ENCODE data around the gene AK4.
"Not testable (repeated sequence)": the region's sequence is repeated elsewhere in the genome, so short reads cannot be mapped to it uniquely, and the experiment has no call there.

AK4 gene

DNA sequence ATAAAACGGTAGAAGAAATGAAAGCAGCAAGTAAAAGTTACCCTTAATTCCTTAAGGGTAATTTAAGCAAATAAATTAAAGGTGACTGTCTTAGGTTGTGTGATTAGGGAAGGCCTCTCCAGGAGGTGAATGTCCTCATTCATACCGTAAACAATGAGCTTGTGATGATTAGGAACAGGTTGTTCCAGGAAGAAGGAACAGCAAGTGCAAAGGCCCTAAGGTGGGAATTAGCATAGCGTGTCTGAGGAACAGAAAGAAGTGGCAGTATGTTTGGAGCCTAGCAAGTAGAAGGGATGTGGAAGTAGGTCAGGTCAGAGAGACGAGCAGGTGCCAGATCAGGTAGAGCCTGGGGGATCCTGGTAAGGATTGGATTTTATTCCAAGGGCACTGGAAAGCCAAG lies 5.6 kb downstream of the AK4 start:
- no peaks in the 10 kb centered on the region for H3K9me3 ChIP-seq (ENCODE audit: low read length)
- no peak overlapping the region for H3K4me3 ChIP-seq (ENCODE audit: low read depth in 1 of 2, low read length in 2 of 2)
- no peak overlapping the region for H3K9ac ChIP-seq (ENCODE audit: low read length)
- no peaks in the 10 kb centered on the region for H3K27me3 ChIP-seq (ENCODE audit: control insufficient read depth in 1 of 2, insufficient read depth in 2 of 2, low read length in 2 of 2)
- peaks cover 6% of the 10 kb centered on the region for H3K4me1 ChIP-seq (ENCODE audit: insufficient read depth, low read length)
- H3K27ac ChIP-seq (ENCODE audit: low read depth, low read length), result no peak overlapping the region
- H3K36me3 ChIP-seq (ENCODE audit: insufficient read depth, low read length), result no peaks in the 10 kb centered on the region

DNA sequence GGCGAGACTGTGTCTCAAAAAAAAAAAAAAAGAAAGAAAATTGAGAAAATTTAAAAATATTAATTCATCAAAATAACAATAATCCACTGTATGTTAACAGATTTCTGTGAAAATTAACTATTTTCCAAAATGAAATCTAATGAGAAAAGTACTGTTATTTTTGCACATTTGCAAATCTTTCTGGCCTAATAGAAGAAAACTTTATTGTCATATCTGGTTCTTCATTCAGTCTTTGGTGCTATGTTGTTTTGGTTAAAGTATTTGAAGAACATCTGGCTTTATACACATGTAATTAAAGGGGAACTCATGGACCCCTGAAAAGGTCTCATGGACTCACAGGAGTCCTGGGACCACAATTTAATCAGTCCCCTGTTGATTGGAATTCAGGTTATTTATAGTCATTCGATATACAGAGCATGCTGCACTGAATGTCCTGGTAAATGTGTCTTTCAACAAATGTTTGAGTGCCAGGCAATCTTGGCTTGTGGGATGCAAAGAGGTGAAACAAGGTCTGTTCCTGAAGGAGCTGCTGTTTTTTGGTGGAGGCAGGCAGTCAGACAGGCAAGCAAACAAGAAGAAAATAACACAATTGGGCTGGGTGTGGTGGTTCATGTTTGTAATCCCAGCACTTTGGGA lies 9.0 kb downstream of the AK4 start:
- no peaks in the 10 kb centered on the region for H3K4me1 ChIP-seq (ENCODE audit: insufficient read depth, low read length)
- H3K27me3 ChIP-seq (ENCODE audit: control insufficient read depth in 1 of 2, insufficient read depth in 2 of 2, low read length in 2 of 2), result no peaks in the 10 kb centered on the region
- no peaks in the 10 kb centered on the region for H3K36me3 ChIP-seq (ENCODE audit: insufficient read depth, low read length)
- H3K9me3 ChIP-seq (ENCODE audit: low read length), result no peaks in the 10 kb centered on the region
- no peak overlapping the region for H3K9ac ChIP-seq (ENCODE audit: low read length)
- H3K27ac ChIP-seq (ENCODE audit: low read depth, low read length), result no peak overlapping the region
- no peak overlapping the region for H3K4me3 ChIP-seq (ENCODE audit: low read depth in 1 of 2, low read length in 2 of 2)

DNA sequence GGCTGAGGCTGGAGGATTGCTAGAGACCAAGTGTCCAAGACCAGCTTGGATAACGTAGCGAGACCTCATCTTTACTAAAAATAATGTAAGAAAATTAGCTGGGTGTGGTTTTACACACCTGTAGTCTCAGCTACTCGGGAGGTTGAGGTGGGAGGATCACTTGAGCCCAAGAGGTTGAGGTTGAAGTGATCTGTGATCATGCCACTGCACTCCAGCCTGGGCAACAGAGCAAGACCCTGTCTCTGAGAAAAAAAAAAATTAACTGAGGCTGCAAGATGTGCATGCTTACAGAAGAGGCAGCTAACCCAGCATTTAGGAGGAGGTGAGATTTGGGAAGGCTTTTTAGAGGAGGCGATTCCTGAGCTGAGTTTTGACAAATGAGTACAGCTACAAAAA lies 9.5 kb downstream of the AK4 start:
- Histone ChIP-seq H3K27ac (ENCODE audit: low read depth, low read length) (no peak overlapping the region), H3K9me3 (ENCODE audit: low read length) (no peaks in the 10 kb centered on the region)

DNA sequence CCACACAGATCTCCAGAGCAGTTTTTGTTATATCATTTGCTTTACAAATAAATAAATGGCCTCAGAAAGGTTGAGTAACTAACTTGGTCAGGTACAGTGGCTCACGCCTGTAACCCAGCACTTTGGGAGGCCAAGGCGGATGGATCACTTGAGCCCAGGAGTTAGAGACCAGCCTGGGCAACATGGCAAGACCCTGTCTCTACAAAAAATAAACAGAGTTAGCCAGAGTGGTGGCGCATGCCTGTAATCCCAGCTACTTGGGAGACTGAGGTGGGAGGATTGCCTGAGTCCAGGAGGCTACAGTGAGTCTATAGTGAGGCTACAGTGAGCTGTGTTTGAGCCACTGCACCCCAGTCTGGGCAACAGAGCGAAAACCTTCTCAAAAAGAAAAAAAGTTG lies 11.3 kb downstream of the AK4 start:
- not testable (repeated sequence) for H3K4me1 ChIP-seq (ENCODE audit: insufficient read depth, low read length); H3K36me3 ChIP-seq (ENCODE audit: insufficient read depth, low read length); H3K27me3 ChIP-seq (ENCODE audit: control insufficient read depth in 1 of 2, insufficient read depth in 2 of 2, low read length in 2 of 2); H3K9me3 ChIP-seq (ENCODE audit: low read length); H3K27ac ChIP-seq (ENCODE audit: low read depth, low read length); H3K4me3 ChIP-seq (ENCODE audit: low read depth in 1 of 2, low read length in 2 of 2); H3K9ac ChIP-seq (ENCODE audit: low read length)

More for the DNA sequence above, 9.5 kb downstream of the AK4 start:
- Histone ChIP-seq H3K27me3 (ENCODE audit: control insufficient read depth in 1 of 2, insufficient read depth in 2 of 2, low read length in 2 of 2) (no peaks in the 10 kb centered on the region), H3K36me3 (ENCODE audit: insufficient read depth, low read length) (no peaks in the 10 kb centered on the region), H3K4me3 (ENCODE audit: low read depth in 1 of 2, low read length in 2 of 2) (no peak overlapping the region), H3K9ac (ENCODE audit: low read length) (no peak overlapping the region), H3K4me1 (ENCODE audit: insufficient read depth, low read length) (no peaks in the 10 kb centered on the region)

DNA sequence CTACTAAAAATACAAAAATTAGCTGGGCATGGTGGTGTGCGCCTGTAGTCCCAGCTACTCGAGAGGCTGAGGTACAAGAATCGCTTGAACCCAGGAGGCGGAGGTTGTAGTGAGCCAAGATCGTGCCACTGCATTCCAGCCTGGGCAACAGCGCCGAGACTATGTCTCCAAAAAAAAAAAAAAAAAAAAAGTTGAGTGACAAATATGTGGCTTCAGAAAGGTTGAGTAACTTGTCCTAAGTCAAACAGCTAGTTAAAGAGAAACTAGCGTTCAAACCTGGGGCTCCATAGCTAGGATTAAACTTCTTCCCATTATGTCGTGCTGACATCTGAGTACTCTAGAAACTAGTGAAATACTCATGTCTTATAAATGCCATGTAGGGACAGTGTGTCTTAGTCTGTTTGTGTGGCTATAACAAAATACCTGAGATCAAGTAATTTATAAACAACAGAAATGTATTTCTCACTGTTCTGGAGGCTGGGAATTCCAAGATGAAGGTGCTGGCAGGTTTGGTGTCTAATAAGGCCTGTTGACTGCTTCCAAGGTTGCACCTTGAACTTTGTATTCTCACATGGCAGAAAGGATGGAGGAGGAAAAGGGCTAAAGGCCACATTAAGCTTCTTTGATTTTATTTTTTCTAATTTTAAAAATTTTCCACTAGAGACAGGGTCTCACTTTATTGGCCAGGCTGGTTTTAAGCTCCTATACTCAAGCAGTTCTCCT lies 12.0 kb downstream of the AK4 start:
- Histone ChIP-seq H3K36me3 (ENCODE audit: insufficient read depth, low read length) (no peaks in the 10 kb centered on the region), H3K27ac (ENCODE audit: low read depth, low read length) (no peak overlapping the region), H3K9ac (ENCODE audit: low read length) (no peak overlapping the region), H3K4me1 (ENCODE audit: insufficient read depth, low read length) (peaks cover 9% of the 10 kb centered on the region), H3K9me3 (ENCODE audit: low read length) (no peaks in the 10 kb centered on the region), H3K4me3 (ENCODE audit: low read depth in 1 of 2, low read length in 2 of 2) (no peak overlapping the region), H3K27me3 (ENCODE audit: control insufficient read depth in 1 of 2, insufficient read depth in 2 of 2, low read length in 2 of 2) (no peaks in the 10 kb centered on the region)

DNA sequence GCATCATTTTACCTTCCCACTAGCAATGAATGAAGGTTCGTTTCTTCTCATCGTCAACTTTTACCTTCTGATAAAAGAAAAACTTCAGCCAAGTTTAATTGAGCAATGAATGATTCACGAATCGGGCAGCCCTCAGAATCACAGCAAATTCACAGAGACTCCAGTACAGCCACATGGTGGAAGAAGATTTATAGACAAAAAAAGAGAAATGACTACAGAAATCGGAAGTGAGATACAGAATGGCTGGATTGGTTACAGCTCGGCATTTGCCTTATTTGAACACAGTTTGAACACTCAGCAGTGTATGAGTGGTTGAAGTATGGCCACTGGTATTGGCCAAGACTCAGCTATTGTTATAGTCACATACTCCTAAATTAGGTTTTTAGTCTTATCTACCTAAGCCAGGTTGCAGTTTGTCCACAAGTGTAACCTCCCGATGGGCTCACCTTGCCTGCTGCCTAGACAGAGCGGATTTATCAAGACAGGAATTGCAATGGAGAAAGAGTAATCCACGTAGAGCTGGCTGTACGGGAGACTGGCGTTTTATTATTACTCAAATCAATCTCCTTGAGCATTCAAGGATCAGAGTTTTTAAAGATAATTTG lies 15.3 kb downstream of the AK4 start:
- no peak overlapping the region for H3K27ac ChIP-seq (ENCODE audit: low read depth, low read length)

DNA sequence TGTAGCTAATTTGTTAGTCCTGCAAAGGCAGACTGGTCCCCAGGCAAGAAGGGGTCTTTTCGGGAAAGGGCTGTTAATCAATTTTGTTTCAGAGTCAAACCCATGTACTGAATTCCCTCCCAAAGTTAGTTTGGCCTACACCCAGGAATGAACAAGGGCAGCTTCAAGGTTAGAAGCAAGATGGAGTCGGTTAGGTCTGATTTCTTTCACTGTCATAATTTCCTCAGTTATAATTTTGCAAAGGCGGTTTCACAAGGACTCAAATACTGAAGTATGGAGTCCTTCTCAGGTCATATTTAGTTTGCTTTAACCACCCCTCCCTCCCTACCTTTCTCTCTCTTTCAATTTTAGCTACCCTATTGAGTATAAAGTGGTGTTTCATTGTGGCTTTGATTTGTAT lies 16.1 kb downstream of the AK4 start:
- H3K36me3 ChIP-seq (ENCODE audit: insufficient read depth, low read length); H3K9ac ChIP-seq (ENCODE audit: low read length); H3K27ac ChIP-seq (ENCODE audit: low read depth, low read length); H3K27me3 ChIP-seq (ENCODE audit: control insufficient read depth in 1 of 2, insufficient read depth in 2 of 2, low read length in 2 of 2); H3K4me3 ChIP-seq (ENCODE audit: low read depth in 1 of 2, low read length in 2 of 2); H3K9me3 ChIP-seq (ENCODE audit: low read length): not testable (repeated sequence)
- H3K4me1 ChIP-seq (ENCODE audit: insufficient read depth, low read length), result peaks cover 14% of the 10 kb centered on the region

More for the DNA sequence above, 15.3 kb downstream of the AK4 start:
- Histone ChIP-seq H3K36me3 (ENCODE audit: insufficient read depth, low read length) (no peaks in the 10 kb centered on the region), H3K4me3 (ENCODE audit: low read depth in 1 of 2, low read length in 2 of 2) (no peak overlapping the region), H3K4me1 (ENCODE audit: insufficient read depth, low read length) (peaks cover 14% of the 10 kb centered on the region), H3K9me3 (ENCODE audit: low read length) (no peaks in the 10 kb centered on the region), H3K27me3 (ENCODE audit: control insufficient read depth in 1 of 2, insufficient read depth in 2 of 2, low read length in 2 of 2) (no peaks in the 10 kb centered on the region), H3K9ac (ENCODE audit: low read length) (no peak overlapping the region)

DNA sequence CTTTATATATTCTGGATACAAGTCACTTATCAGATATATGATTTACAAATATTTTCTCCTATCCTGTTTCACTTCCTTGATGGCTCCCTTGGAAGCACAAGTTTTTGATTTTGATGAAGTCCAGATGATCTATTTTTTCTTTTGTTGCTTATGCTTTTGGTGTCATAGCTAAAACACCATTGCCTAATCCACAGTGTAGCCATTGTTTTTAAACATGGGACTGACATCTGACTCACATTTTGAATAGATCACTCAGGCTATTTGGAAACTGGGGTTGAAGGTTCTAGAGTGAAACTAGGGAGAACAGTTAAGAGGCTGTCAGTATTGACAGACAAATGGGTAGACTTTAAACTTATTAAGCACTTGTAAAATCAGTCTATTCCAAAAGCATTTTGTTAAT lies 16.6 kb downstream of the AK4 start:
- H3K9ac ChIP-seq (ENCODE audit: low read length), result no peak overlapping the region
- H3K9me3 ChIP-seq (ENCODE audit: low read length), result no peaks in the 10 kb centered on the region
- no peaks in the 10 kb centered on the region for H3K27me3 ChIP-seq (ENCODE audit: control insufficient read depth in 1 of 2, insufficient read depth in 2 of 2, low read length in 2 of 2)
- no peak overlapping the region for H3K27ac ChIP-seq (ENCODE audit: low read depth, low read length)
- no peak overlapping the region for H3K4me3 ChIP-seq (ENCODE audit: low read depth in 1 of 2, low read length in 2 of 2)
- H3K36me3 ChIP-seq (ENCODE audit: insufficient read depth, low read length), result no peaks in the 10 kb centered on the region
- peaks cover 14% of the 10 kb centered on the region for H3K4me1 ChIP-seq (ENCODE audit: insufficient read depth, low read length)

DNA sequence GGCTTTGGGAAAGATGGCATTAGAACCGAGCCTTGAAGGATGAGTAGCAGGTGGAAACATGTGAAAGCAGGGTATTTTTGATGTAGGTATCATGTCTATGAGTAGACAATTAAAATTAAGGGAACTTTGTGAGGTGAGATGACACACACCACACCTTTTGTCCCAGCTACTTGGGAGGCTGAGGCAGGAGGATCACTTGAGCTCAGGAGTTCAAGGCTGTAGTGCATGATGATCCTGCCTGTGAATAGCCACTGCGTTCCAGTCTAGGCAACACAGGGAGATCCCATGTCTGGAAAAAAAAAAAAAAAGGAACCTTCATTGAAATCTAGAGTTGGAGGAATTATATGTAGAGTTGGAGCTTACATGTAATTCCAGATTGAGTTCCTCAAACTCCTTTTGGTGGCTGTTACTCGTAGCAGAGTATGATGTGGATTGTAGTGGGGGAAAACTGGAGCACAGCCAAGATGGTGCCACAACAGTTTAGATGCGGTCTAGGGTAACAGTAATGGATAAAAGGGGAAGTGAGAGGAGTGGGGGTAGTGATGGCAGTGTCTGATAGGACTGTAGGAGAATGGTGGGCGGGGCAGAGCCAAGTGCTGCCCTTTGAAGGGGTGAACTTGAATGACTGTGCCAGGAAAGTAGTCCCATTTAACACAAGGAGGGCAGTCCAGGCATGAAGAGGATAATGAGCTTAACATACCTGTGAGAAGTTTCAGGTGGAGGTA lies 17.4 kb downstream of the AK4 start:
- Histone ChIP-seq H3K27me3 (ENCODE audit: control insufficient read depth in 1 of 2, insufficient read depth in 2 of 2, low read length in 2 of 2) (no peaks in the 10 kb centered on the region), H3K9ac (ENCODE audit: low read length) (no peak overlapping the region), H3K27ac (ENCODE audit: low read depth, low read length) (no peak overlapping the region), H3K9me3 (ENCODE audit: low read length) (no peaks in the 10 kb centered on the region), H3K4me3 (ENCODE audit: low read depth in 1 of 2, low read length in 2 of 2) (no peak overlapping the region), H3K4me1 (ENCODE audit: insufficient read depth, low read length) (peaks cover 17% of the 10 kb centered on the region), H3K36me3 (ENCODE audit: insufficient read depth, low read length) (no peaks in the 10 kb centered on the region)

DNA sequence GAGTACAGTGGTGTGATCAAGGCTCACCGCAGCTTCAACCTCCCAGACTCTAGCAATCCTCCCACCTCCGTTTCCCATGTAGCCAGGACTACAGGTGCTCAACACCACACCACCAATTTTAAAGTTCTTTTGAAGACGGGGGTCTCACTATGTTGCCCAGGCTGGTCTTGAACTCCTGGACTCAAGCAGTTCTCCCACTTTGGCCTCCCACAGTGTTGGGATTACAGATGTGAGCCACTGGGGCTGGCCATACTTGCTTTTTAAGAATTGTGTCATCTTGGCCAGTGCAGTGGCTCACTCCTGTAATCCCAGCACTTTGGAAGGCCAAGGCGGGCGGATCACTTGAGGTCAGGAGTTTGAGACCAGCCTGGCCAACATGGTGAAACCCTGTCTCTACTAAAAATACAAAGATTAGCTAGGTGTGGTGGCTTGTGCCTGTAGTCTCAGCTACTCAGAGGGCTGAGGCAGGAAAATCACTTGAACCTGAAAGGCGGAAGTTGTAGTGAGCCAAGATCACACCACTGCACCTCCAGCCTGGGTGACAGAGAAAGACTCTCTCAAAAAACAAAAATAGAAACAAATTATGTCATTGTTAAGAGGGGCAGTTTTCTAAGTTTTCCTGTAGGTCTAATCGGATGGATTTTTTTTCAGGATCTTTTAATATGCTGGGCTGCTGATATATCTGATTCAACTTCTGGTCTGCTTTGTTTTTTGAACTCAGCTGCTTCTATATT lies 18.7 kb downstream of the AK4 start:
- Histone ChIP-seq H3K27me3 (ENCODE audit: control insufficient read depth in 1 of 2, insufficient read depth in 2 of 2, low read length in 2 of 2) (no peaks in the 10 kb centered on the region), H3K27ac (ENCODE audit: low read depth, low read length) (no peak overlapping the region), H3K4me1 (ENCODE audit: insufficient read depth, low read length) (peaks cover 23% of the 10 kb centered on the region), H3K9me3 (ENCODE audit: low read length) (no peaks in the 10 kb centered on the region), H3K4me3 (ENCODE audit: low read depth in 1 of 2, low read length in 2 of 2) (no peak overlapping the region), H3K9ac (ENCODE audit: low read length) (no peak overlapping the region), H3K36me3 (ENCODE audit: insufficient read depth, low read length) (no peaks in the 10 kb centered on the region)

All from muscle layer of colon (tissue), 2 donors.